ENCODE measurements around the gene PTPRM. TPM values are rescaled to one million over a fixed set of nuclear protein-coding genes. Genes with fewer than 3 reads are reported as not detected.

PTPRM gene
- total RNA-seq, 1 experiment from 2014 or later: 100.0 TPM

DNA sequence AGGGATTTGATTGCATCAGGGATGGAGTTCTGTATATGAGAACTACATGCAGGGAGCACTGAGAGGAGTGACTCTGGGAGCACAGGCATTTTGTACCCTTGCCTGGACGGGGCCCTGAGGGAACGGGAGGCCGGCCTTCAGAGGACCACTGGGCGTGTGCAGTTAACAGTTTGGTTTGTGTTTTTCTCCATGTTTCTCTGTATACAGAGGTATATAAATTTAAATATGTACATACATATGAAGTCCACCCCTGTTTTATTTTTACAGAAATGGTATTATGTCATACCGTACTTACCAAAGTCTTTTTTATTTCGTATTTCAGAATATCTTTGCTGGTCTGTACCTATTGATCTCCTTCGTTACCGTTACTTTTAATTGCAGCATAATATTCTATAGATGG lies 111.3 kb downstream of the PTPRM start:
- Histone ChIP-seq H3K9me3 (no peaks in the 10 kb centered on the region), H3K36me3 (ENCODE audit: control insufficient read depth, insufficient read depth, low read length) (no peaks in the 10 kb centered on the region), H3K27me3 (replicated peaks; ENCODE audit: control insufficient read depth, insufficient read depth, low read length) (no peaks in the 10 kb centered on the region), H3K4me3 (ENCODE audit: low read depth, low read length) (no peak overlapping the region), H3K4me1 (peaks cover 11% of the 10 kb centered on the region; the same call in 1 of the 2 replicates)
- no peaks in the 10 kb centered on the region for H3K9me3 Mint-ChIP-seq (ENCODE audit: unreplicated experiment)
- peaks cover 5% of the 10 kb centered on the region for H3K36me3 Mint-ChIP-seq (ENCODE audit: insufficient read depth, unreplicated experiment)
- ChIA-PET POLR2A (no interaction called here), CTCF (no interaction called here)
- H3K27me3 Mint-ChIP-seq (ENCODE audit: insufficient read depth, unreplicated experiment): no peaks in the 10 kb centered on the region
- intact Hi-C loops (cut with micrococcal nuclease; ENCODE audit: unreplicated experiment): no loop called here
- no peak overlapping the region for H3K27ac Mint-ChIP-seq (ENCODE audit: unreplicated experiment)
- no peak for DNase-seq
- H3K4me3 Mint-ChIP-seq (ENCODE audit: unreplicated experiment): no peak overlapping the region
- TF ChIP-seq, protein P1, sequence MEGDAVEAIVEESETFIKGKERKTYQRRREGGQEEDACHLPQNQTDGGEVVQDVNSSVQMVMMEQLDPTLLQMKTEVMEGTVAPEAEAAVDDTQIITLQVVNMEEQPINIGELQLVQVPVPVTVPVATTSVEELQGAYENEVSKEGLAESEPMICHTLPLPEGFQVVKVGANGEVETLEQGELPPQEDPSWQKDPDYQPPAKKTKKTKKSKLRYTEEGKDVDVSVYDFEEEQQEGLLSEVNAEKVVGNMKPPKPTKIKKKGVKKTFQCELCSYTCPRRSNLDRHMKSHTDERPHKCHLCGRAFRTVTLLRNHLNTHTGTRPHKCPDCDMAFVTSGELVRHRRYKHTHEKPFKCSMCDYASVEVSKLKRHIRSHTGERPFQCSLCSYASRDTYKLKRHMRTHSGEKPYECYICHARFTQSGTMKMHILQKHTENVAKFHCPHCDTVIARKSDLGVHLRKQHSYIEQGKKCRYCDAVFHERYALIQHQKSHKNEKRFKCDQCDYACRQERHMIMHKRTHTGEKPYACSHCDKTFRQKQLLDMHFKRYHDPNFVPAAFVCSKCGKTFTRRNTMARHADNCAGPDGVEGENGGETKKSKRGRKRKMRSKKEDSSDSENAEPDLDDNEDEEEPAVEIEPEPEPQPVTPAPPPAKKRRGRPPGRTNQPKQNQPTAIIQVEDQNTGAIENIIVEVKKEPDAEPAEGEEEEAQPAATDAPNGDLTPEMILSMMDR (IDR thresholded peaks at IDR 0.05; ENCODE audit: insufficient read depth in 1 of 2, low read depth in 1 of 2, low read length in 1 of 2, severe bottlenecking in 1 of 2, unreplicated experiment in 1 of 2): no peak
- H3K4me1 Mint-ChIP-seq (ENCODE audit: low read depth, unreplicated experiment): peaks cover 9% of the 10 kb centered on the region
- BruUV-seq (replicated peaks): no TSS peak

DNA sequence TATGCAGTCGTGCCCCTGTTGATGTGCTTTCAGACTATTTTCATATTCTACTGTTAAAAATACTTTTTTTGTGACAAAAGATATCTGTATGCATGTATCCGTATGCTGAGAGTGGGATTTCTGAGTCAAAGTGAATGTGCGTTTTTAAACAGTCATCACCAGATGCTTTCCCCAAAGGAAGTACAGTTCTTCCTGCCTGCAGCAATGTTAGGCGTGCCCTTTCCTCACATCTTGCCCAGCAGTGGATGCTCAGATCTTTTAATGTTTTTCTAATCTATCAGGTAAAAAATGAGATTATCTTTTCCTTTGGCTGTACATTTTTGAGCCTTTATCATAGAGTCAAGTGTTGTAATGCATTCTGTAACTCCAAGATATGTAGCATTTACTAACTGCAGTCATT lies 111.7 kb downstream of the PTPRM start:
- no peaks in the 10 kb centered on the region for H3K9me3 Mint-ChIP-seq (ENCODE audit: unreplicated experiment)
- TF ChIP-seq, protein P1 (IDR thresholded peaks at IDR 0.05; ENCODE audit: insufficient read depth in 1 of 2, low read depth in 1 of 2, low read length in 1 of 2, severe bottlenecking in 1 of 2, unreplicated experiment in 1 of 2): no peak
- no peaks in the 10 kb centered on the region for H3K27me3 Mint-ChIP-seq (ENCODE audit: insufficient read depth, unreplicated experiment)
- BruUV-seq (replicated peaks): no TSS peak
- no peak overlapping the region for H3K4me3 ChIP-seq (ENCODE audit: low read depth, low read length)
- no peak for DNase-seq
- H3K27ac Mint-ChIP-seq (ENCODE audit: unreplicated experiment): no peak overlapping the region
- peaks cover 15% of the 10 kb centered on the region; the same call in 1 of the 2 replicates for H3K4me1 ChIP-seq
- CTCF ChIA-PET: no interaction called here
- intact Hi-C loops (cut with micrococcal nuclease; ENCODE audit: unreplicated experiment): no loop called here
- POLR2A ChIA-PET: no interaction called here
- peaks cover 1% of the 10 kb centered on the region for H3K36me3 Mint-ChIP-seq (ENCODE audit: insufficient read depth, unreplicated experiment)
- no peak overlapping the region for H3K4me3 Mint-ChIP-seq (ENCODE audit: unreplicated experiment)
- H3K27me3 ChIP-seq (replicated peaks; ENCODE audit: control insufficient read depth, insufficient read depth, low read length): no peaks in the 10 kb centered on the region
- H3K4me1 Mint-ChIP-seq (ENCODE audit: low read depth, unreplicated experiment): peaks cover 5% of the 10 kb centered on the region
- H3K36me3 ChIP-seq (ENCODE audit: control insufficient read depth, insufficient read depth, low read length): no peaks in the 10 kb centered on the region
- no peaks in the 10 kb centered on the region for H3K9me3 ChIP-seq

DNA sequence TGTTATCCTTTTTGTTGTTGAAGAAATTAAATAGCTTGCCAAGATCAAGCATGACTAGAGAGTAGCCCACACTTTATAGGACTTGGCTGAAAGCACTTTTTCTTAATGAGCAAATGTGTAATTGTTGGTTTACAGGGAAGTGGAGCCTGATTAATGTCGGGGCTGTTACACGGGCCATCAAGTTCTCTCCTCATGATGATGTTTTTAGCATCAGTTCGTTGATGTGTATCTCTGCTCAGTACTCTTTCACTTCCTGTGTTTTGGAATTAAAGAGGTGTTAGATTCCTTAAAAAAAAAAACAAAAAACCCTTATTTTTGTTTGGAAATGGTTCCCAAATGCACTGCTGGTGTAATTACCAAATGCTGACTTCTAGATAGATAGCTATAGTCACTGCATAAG lies 114.2 kb downstream of the PTPRM start:
- Mint-ChIP-seq H3K36me3 (ENCODE audit: insufficient read depth, unreplicated experiment) (no peaks in the 10 kb centered on the region), H3K4me3 (ENCODE audit: unreplicated experiment) (no peak overlapping the region), H3K9me3 (ENCODE audit: unreplicated experiment) (no peaks in the 10 kb centered on the region), H3K4me1 (ENCODE audit: low read depth, unreplicated experiment) (peaks cover 10% of the 10 kb centered on the region), H3K27me3 (ENCODE audit: insufficient read depth, unreplicated experiment) (no peaks in the 10 kb centered on the region), H3K27ac (ENCODE audit: unreplicated experiment) (no peak overlapping the region)
- POLR2A ChIA-PET: no interaction called here
- intact Hi-C loops (cut with micrococcal nuclease; ENCODE audit: unreplicated experiment): no loop called here
- no peaks in the 10 kb centered on the region for H3K36me3 ChIP-seq (ENCODE audit: control insufficient read depth, insufficient read depth, low read length)
- no peaks in the 10 kb centered on the region for H3K27me3 ChIP-seq (replicated peaks; ENCODE audit: control insufficient read depth, insufficient read depth, low read length)
- TF ChIP-seq, protein P1 (IDR thresholded peaks at IDR 0.05; ENCODE audit: insufficient read depth in 1 of 2, low read depth in 1 of 2, low read length in 1 of 2, severe bottlenecking in 1 of 2, unreplicated experiment in 1 of 2): no peak
- peaks cover 24% of the 10 kb centered on the region; the same call in 1 of the 2 replicates for H3K4me1 ChIP-seq
- no peak overlapping the region for H3K4me3 ChIP-seq (ENCODE audit: low read depth, low read length)
- CTCF ChIA-PET: no interaction called here
- BruUV-seq (replicated peaks): no TSS peak
- no peak for DNase-seq
- no peaks in the 10 kb centered on the region for H3K9me3 ChIP-seq

Measured in Caco-2 (cell line).